IMR-90 (cell line): ENCODE results near the gene RGL1. TPM values are rescaled to one million over a fixed set of nuclear protein-coding genes. Genes with fewer than 3 reads are reported as not detected.

Source experiments
- ATAC-seq: fragments of 200-7000 bp; cut with Tn5 transposase; 2 replicates; pipeline ENCODE4 v1.9.1; 2020; ENCODE audit warnings: low read depth, mild to moderate bottlenecking, moderate library complexity
- BruUV-seq: library from RNA; stranded (reverse); fragments of 400-500 nt; replicated peaks from 2 replicates; lab custom pipeline; 2021; lab: Mats Ljungman, UMichigan
- CTCF ChIA-PET: fragments of 300-600 bp; formaldehyde crosslinking; extraction: SDS; loops from one replicate; lab custom pipeline; 2021; ENCODE audit warnings: antibody characterized with exemption; lab: Yijun Ruan, JAX
- POLR2A ChIA-PET: fragments of 300-600 bp; sonication (Branson Sonifier 250); formaldehyde crosslinking; loops from one replicate; lab custom pipeline; 2022; ENCODE audit warnings: antibody characterized with exemption; ENCODE audit not compliant: unreplicated experiment; lab: Charles Lee
- DNase-seq: peaks from one replicate; pipeline ENCODE4 v3.0.0; 2013
- H2AFZ ChIP-seq: replicated peaks from 2 replicates; pipeline ENCODE3; 2013; ENCODE audit warnings: low read length, mild to moderate bottlenecking; ENCODE audit not compliant: poor library complexity
- H2AK5ac ChIP-seq: 2 replicates; pipeline ENCODE4 v1.6.1; 2013; ENCODE audit warnings: low read depth, low read length, inconsistent platforms
- H2AK9ac ChIP-seq: replicated peaks from 2 replicates; pipeline ENCODE3; 2013; ENCODE audit warnings: mild to moderate bottlenecking, low read depth, low read length, moderate library complexity; ENCODE audit not compliant: poor library complexity
- H2BK120ac ChIP-seq: 2 replicates; pipeline ENCODE4 v1.6.1; 2013; ENCODE audit warnings: low read depth, low read length, inconsistent platforms
- H2BK15ac ChIP-seq: 3 replicates; pipeline ENCODE4 v1.6.1; 2013; ENCODE audit warnings: low read depth, low read length, inconsistent platforms
- H2BK20ac ChIP-seq: 2 replicates; pipeline ENCODE4 v1.6.1; 2013; ENCODE audit warnings: low read depth, mild to moderate bottlenecking, inconsistent platforms, low read length, moderate library complexity
- H2BK5ac ChIP-seq: 2 replicates; pipeline ENCODE4 v1.6.1; 2013; ENCODE audit warnings: mild to moderate bottlenecking, low read depth, low read length, inconsistent platforms; ENCODE audit not compliant: poor library complexity, severe bottlenecking
- H3K14ac ChIP-seq: replicated peaks from 2 replicates; pipeline ENCODE4 v1.6.1; 2013; ENCODE audit warnings: low read depth, low read length, inconsistent platforms
- H3K18ac ChIP-seq: 2 replicates; pipeline ENCODE4 v1.6.1; 2013; ENCODE audit warnings: low read depth, low read length, control low read depth
- H3K23ac ChIP-seq: 2 replicates; pipeline ENCODE4 v1.6.1; 2013; ENCODE audit warnings: low read depth, low read length, inconsistent platforms
- H3K27ac ChIP-seq: 2 replicates; pipeline ENCODE4 v1.5.1; 2013; ENCODE audit warnings: mild to moderate bottlenecking, control low read depth, low read length; ENCODE audit not compliant: insufficient read depth
- H3K27me3 ChIP-seq: 2 replicates; pipeline ENCODE4 v1.6.1; 2013; ENCODE audit warnings: low read length; ENCODE audit not compliant: control insufficient read depth, insufficient read depth
- H3K36me3 ChIP-seq: 2 replicates; pipeline ENCODE4 v1.6.1; 2013; ENCODE audit warnings: low read length, mixed read lengths; ENCODE audit not compliant: control insufficient read depth, insufficient read depth
- H3K4ac ChIP-seq: 2 replicates; pipeline ENCODE4 v1.6.1; 2013; ENCODE audit warnings: low read depth, low read length, inconsistent platforms
- H3K4me1 ChIP-seq: 2 replicates; pipeline ENCODE4 v1.6.1; 2013; ENCODE audit warnings: low read length, mixed read lengths; ENCODE audit not compliant: control insufficient read depth, insufficient read depth
- H3K4me2 ChIP-seq: 2 replicates; pipeline ENCODE4 v1.6.1; 2013; ENCODE audit warnings: low read depth, mild to moderate bottlenecking, control low read depth, low read length, moderate library complexity
- H3K4me3 ChIP-seq: 2 replicates; pipeline ENCODE4 v1.5.1; 2013; ENCODE audit warnings: low read depth, mild to moderate bottlenecking, control low read depth, low read length, moderate library complexity; ENCODE audit not compliant: insufficient read depth
- H3K56ac ChIP-seq: 2 replicates; pipeline ENCODE4 v1.6.1; 2013; ENCODE audit warnings: low read length, inconsistent platforms; ENCODE audit not compliant: insufficient read depth; ENCODE audit errors: extremely low read depth
- H3K79me1 ChIP-seq, 2 experiments: 2 replicates each; pipeline ENCODE4 v1.6.1; 2013; ENCODE audit warnings: low read length in 2 of 2, inconsistent platforms in 1 of 2, low read depth in 1 of 2
- H3K9ac ChIP-seq: 2 replicates; pipeline ENCODE4 v1.6.1; 2013; ENCODE audit warnings: low read depth, low read length, control low read depth
- H3K9me1 ChIP-seq: 2 replicates; pipeline ENCODE4 v1.6.1; 2013; ENCODE audit warnings: low read length, inconsistent platforms; ENCODE audit not compliant: insufficient read depth
- H3K9me3 ChIP-seq: 2 replicates; pipeline ENCODE4 v1.6.1; 2013; ENCODE audit warnings: low read length; ENCODE audit not compliant: control insufficient read depth, insufficient read depth
- H4K20me1 ChIP-seq: 2 replicates; pipeline ENCODE4 v1.6.1; 2013; ENCODE audit warnings: low read length, inconsistent platforms; ENCODE audit not compliant: insufficient read depth
- H4K5ac ChIP-seq: 2 replicates; pipeline ENCODE4 v1.6.1; 2013; ENCODE audit warnings: mild to moderate bottlenecking, low read depth, low read length, control low read depth
- H4K8ac ChIP-seq, 2 experiments: 2 replicates each; pipeline ENCODE4 v1.6.1; 2013; ENCODE audit warnings: low read depth in 2 of 2, low read length in 2 of 2, control low read depth in 1 of 2, inconsistent platforms in 1 of 2
- H4K91ac ChIP-seq: 2 replicates; pipeline ENCODE4 v1.6.1; 2013; ENCODE audit warnings: low read depth, low read length, inconsistent platforms; ENCODE audit not compliant: insufficient read depth
- CHD1 ChIP-seq: IDR thresholded peaks from 2 replicates; pipeline ENCODE4 v1.6.1; 2012; ENCODE audit warnings: low read depth, low read length, improper control_type of control experiment
- CTCF ChIP-seq: conservative IDR thresholded peaks from 2 replicates; pipeline ENCODE4 v1.5.1; 2012; ENCODE audit warnings: mild to moderate bottlenecking, low read depth, low read length, improper control_type of control experiment
- ELK1 ChIP-seq: fragments of 150-350 bp; IDR thresholded peaks from 2 replicates; pipeline ENCODE4 v1.6.1; 2016; ENCODE audit warnings: low read depth, mild to moderate bottlenecking, low read length, moderate library complexity, borderline replicate concordance
- FOS ChIP-seq: fragments of 150-350 bp; IDR thresholded peaks from 2 replicates; pipeline ENCODE4 v1.6.1; 2016; ENCODE audit warnings: low read depth, low read length
- MAFK ChIP-seq: IDR thresholded peaks from 2 replicates; pipeline ENCODE4 v1.6.1; 2012; ENCODE audit warnings: low read depth, low read length, improper control_type of control experiment
- MXI1 ChIP-seq: IDR thresholded peaks from 2 replicates; pipeline ENCODE4 v1.6.1; 2012; ENCODE audit warnings: low read depth, mild to moderate bottlenecking, low read length, moderate library complexity, borderline replicate concordance
- RAD21 ChIP-seq: IDR thresholded peaks from 2 replicates; pipeline ENCODE4 v1.6.1; 2012; ENCODE audit warnings: low read length, improper control_type of control experiment
- RCOR1 ChIP-seq: IDR thresholded peaks from 2 replicates; pipeline ENCODE4 v1.6.1; 2012; ENCODE audit warnings: mild to moderate bottlenecking, low read length, improper control_type of control experiment; ENCODE audit not compliant: insufficient replicate concordance
- SMC3 ChIP-seq: fragments of 150-350 bp; IDR thresholded peaks from 2 replicates; pipeline ENCODE4 v1.6.1; 2016; ENCODE audit warnings: low read depth, mild to moderate bottlenecking, antibody characterized with exemption, low read length, moderate library complexity
- USF2 ChIP-seq: fragments of 150-350 bp; IDR thresholded peaks from 2 replicates; pipeline ENCODE4 v1.6.1; 2017; ENCODE audit warnings: mild to moderate bottlenecking, antibody characterized with exemption, low read length, low read depth
- WGBS, 2 experiments: methylation state at CpG; one replicate each; pipeline versions ENCODE4 v1.1.5 to v1.1.7; 2013; ENCODE audit warnings: missing lambda C conversion rate in 2 of 2; ENCODE audit not compliant: insufficient read length in 1 of 2; ENCODE audit errors: extremely low coverage in 2 of 2; 5-methylcytosine and 5-hydroxymethylcytosine counted together
- dilution Hi-C: fragments of 300-500 bp; cut with HindIII; formaldehyde crosslinking; loops from one replicate; pipeline ENCODE4 v1.14.3; 2018; ENCODE audit warnings: low sequenced_read_pairs; ENCODE audit not compliant: unreplicated experiment
- in situ Hi-C: fragments of 300-500 bp; cut with MboI; formaldehyde crosslinking; loops from 3 replicates; pipeline ENCODE4 v1.14.3; 2019; ENCODE audit warnings: low sequenced_read_pairs, inconsistent platforms, mixed read lengths
- intact Hi-C: fragments of 100-400 bp; cut with micrococcal nuclease; formaldehyde crosslinking; loops from 2 replicates; pipeline ENCODE4 v1.10.0; 2022
- polyA plus RNA-seq, 3 experiments: library from polyadenylated mRNA; depleted of rRNA; stranded (reverse); fragments of >200 nt; gene quantifications; 2 replicates each; pipeline ENCODE4 v1.2.3, GENCODE V29; 2012; ENCODE audit warnings: low replicate concordance in 1 of 3
- total RNA-seq: library from RNA; depleted of rRNA; stranded (reverse); fragments of >200 nt; gene quantifications from 2 replicates; pipeline ENCODE4 v1.2.3, GENCODE V29; 2012

The RGL1 gene
- total and polyA plus RNA-seq, 2 of the 4 experiments (the other 2 are of a cell fraction) = 4.7 to 7.5 TPM

GRCh38 chr1:183842795-183843144 lies 37.9 kb downstream of the RGL1 start:
- Histone ChIP-seq H3K27ac (peak overlapping the region; percentile 26; the same call in 1 of the 2 replicates), H3K4me2 (peak overlapping the region; percentile 62), H2AK9ac (no peak overlapping the region), H2BK5ac (peak overlapping the region; percentile 47), H3K4me3 (no peak overlapping the region), H2AFZ (no peak overlapping the region), H3K14ac (no peak overlapping the region), H3K79me1 (peaks cover 0 to 28% of the 10 kb centered on the region in 2 experiments; a peak in 2 of 4 replicates), H3K27me3 (no peaks in the 10 kb centered on the region), H4K20me1 (no peaks in the 10 kb centered on the region), H4K91ac (no peak overlapping the region), H4K8ac (peak overlapping the region in 1 of 2 experiments; percentile 20; a peak in 1 of 4 replicates), H3K9me1 (peaks cover 7% of the 10 kb centered on the region), H3K36me3 (no peaks in the 10 kb centered on the region), H4K5ac (no peak overlapping the region), H2BK15ac (no peak overlapping the region), H3K9me3 (no peaks in the 10 kb centered on the region), H2AK5ac (no peak overlapping the region), H3K23ac (no peak overlapping the region), H3K56ac (0 out of 2 replicates have a peak overlapping the region, but pooled peaks have one; percentile 20), H3K4me1 (peaks cover 13% of the 10 kb centered on the region), H2BK120ac (0 out of 2 replicates have a peak overlapping the region, but pooled peaks have one; percentile 33), H3K9ac (no peak overlapping the region), H3K18ac (no peak overlapping the region), H2BK20ac (no peak overlapping the region), H3K4ac (no peak overlapping the region)
- ChIA-PET CTCF (interaction anchor here (1.0 to 1.2 kb wide), 2 partner anchors 9 to 50 kb away, joined by 3 read pairs; no protein-coding TSS in a partner anchor), POLR2A (interaction anchor here (0.7 kb wide), 1 partner anchor 245 kb away, joined by 12 read pairs; no protein-coding TSS in a partner anchor)
- dilution Hi-C loops = no loop called here
- DNase-seq (no peak), ATAC-seq (peak; percentile 22)
- in situ Hi-C loops = no loop called here
- TF ChIP-seq CHD1 (no peak), SMC3 (no peak), CTCF (no peak), RCOR1 (no peak), MAFK (no peak), USF2 (no peak), RAD21 (no peak), ELK1 (no peak), MXI1 (no peak), FOS (no peak)
- no TSS peak for BruUV-seq
- no CpG with 5 or more reads among the region's 2 CpGs for WGBS, 2 experiments
- intact Hi-C loops = no loop called here
